Smooth muscle cell (in vitro differentiated cells): ENCODE data around the gene RNF166. TPM values are rescaled to one million over a fixed set of nuclear protein-coding genes. Genes with fewer than 3 reads are reported as not detected.

ENCODE experiments used
- DNase-seq: peaks from one replicate; lab custom pipeline; 2025; ENCODE audit not compliant: unreplicated experiment; lab: John Stamatoyannopoulos, UW
- H2AFZ ChIP-seq: fragments of 200-600 bp; sonication (generic); 2 replicates; pipeline ENCODE4 v1.6.0; 2016; ENCODE audit warnings: antibody characterized with exemption, low read depth, mild to moderate bottlenecking
- H3F3A ChIP-seq: fragments of 200-600 bp; sonication (generic); 2 replicates; pipeline ENCODE4 v1.6.0; 2017; ENCODE audit warnings: antibody characterized with exemption, low read depth
- H3K27ac ChIP-seq: fragments of 200-600 bp; sonication (generic); 2 replicates; pipeline ENCODE4 v1.5.1; 2016; ENCODE audit warnings: low read depth, mild to moderate bottlenecking
- H3K27me3 ChIP-seq: fragments of 200-600 bp; sonication (generic); 2 replicates; pipeline ENCODE4 v1.6.1; 2016; ENCODE audit warnings: low read depth, mild to moderate bottlenecking
- H3K36me3 ChIP-seq: fragments of 200-600 bp; sonication (generic); 2 replicates; pipeline ENCODE4 v1.5.1; 2016; ENCODE audit warnings: low read depth
- H3K4me1 ChIP-seq: fragments of 200-600 bp; sonication (generic); 2 replicates; pipeline ENCODE4 v1.5.1; 2016; ENCODE audit warnings: low read depth
- H3K4me2 ChIP-seq: fragments of 200-600 bp; sonication (generic); 2 replicates; pipeline ENCODE4 v1.6.0; 2016; ENCODE audit warnings: mild to moderate bottlenecking
- H3K4me3 ChIP-seq: fragments of 200-600 bp; sonication (generic); 2 replicates; pipeline ENCODE4 v1.5.1; 2016; ENCODE audit warnings: mild to moderate bottlenecking
- H3K79me2 ChIP-seq: fragments of 200-600 bp; sonication (generic); 2 replicates; pipeline ENCODE4 v1.6.0; 2016; ENCODE audit warnings: low read depth, mild to moderate bottlenecking
- H3K9ac ChIP-seq: fragments of 200-600 bp; sonication (generic); 2 replicates; pipeline ENCODE4 v1.6.0; 2016; ENCODE audit warnings: low read depth
- H3K9me3 ChIP-seq: fragments of 200-600 bp; sonication (generic); replicated peaks from 2 replicates; pipeline ENCODE4 v1.5.1; 2016; ENCODE audit warnings: low read depth
- H4K20me1 ChIP-seq: fragments of 200-600 bp; sonication (generic); 2 replicates; pipeline ENCODE4 v1.6.0; 2016; ENCODE audit warnings: low read depth
- WGBS: methylation state at CpG from one replicate; pipeline ENCODE4 v1.1.7; 2016; ENCODE audit warnings: low lambda C conversion rate; 5-methylcytosine and 5-hydroxymethylcytosine counted together
- polyA plus RNA-seq: library from polyadenylated mRNA; unstranded; fragments of >200 nt; fragmentation: Nextera tagmentation; extraction: Ambion mirVana; gene quantifications from 2 replicates; pipeline ENCODE4 v1.2.1, GENCODE V29; 2016
- total RNA-seq: library from RNA; depleted of rRNA; stranded (reverse); fragments of >200 nt; gene quantifications from 2 replicates; pipeline ENCODE4 v1.2.3, GENCODE V29; 2014
- TF ChIP-seq, protein P1 (sequence below): fragments of 200-600 bp; sonication (generic); IDR thresholded peaks from 2 replicates; pipeline ENCODE4 v1.5.1; 2017; ENCODE audit warnings: borderline replicate concordance, mild to moderate bottlenecking, antibody characterized with exemption; ENCODE audit not compliant: insufficient read depth, poor library complexity, severe bottlenecking

RNF166 gene
- total and polyA plus RNA-seq, 2 experiments from 2014 or later = 10.1 to 17.3 TPM

- Histone ChIP-seq H4K20me1 (peaks cover 49% of the 10 kb centered on the region), H2AFZ (peak overlapping the region; percentile 90), H3K36me3 (no peaks in the 10 kb centered on the region), H3K4me2 (peak overlapping the region; percentile 100), H3K9me3 (no peaks in the 10 kb centered on the region), H3K9ac (peak overlapping the region; percentile 95), H3K79me2 (peaks cover 55% of the 10 kb centered on the region), H3F3A (no peaks in the 10 kb centered on the region), H3K27ac (peak overlapping the region; percentile 85), H3K27me3 (no peaks in the 10 kb centered on the region), H3K4me3 (peak overlapping the region; percentile 85), H3K4me1 (peaks cover 5% of the 10 kb centered on the region)
- no peak for DNase-seq
- 1% methylated on average over 42 of the region's 49 CpGs for WGBS
- TF ChIP-seq, protein P1, sequence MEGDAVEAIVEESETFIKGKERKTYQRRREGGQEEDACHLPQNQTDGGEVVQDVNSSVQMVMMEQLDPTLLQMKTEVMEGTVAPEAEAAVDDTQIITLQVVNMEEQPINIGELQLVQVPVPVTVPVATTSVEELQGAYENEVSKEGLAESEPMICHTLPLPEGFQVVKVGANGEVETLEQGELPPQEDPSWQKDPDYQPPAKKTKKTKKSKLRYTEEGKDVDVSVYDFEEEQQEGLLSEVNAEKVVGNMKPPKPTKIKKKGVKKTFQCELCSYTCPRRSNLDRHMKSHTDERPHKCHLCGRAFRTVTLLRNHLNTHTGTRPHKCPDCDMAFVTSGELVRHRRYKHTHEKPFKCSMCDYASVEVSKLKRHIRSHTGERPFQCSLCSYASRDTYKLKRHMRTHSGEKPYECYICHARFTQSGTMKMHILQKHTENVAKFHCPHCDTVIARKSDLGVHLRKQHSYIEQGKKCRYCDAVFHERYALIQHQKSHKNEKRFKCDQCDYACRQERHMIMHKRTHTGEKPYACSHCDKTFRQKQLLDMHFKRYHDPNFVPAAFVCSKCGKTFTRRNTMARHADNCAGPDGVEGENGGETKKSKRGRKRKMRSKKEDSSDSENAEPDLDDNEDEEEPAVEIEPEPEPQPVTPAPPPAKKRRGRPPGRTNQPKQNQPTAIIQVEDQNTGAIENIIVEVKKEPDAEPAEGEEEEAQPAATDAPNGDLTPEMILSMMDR = no peak
These were observed 43.9 kb downstream of the RNF166 start for GRCh38 chr16:88662222-88662842.

DNA sequence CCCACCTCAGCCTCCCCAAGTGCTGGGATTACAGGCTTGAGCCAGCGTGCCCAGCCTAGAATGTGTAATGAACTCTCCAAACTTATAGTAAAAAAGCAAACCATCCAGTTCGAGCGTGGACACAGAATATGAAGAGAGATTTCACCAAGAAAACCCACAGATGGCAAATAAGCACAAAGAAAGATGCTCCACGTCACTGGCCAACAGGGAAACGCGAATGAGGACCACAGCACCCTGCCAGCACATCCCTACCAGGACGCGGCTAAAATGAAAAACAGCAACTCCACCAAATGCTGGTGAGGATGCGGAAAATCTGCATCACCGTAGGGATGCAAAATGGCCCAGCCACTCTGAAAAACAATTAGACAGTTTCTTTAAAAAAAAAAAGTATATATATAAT is 44.7 kb downstream of the RNF166 start:
- Histone ChIP-seq H3K9me3 (no peaks in the 10 kb centered on the region), H3K27ac (no peak overlapping the region), H3K79me2 (peaks cover 55% of the 10 kb centered on the region), H3K36me3 (no peaks in the 10 kb centered on the region), H2AFZ (no peak overlapping the region), H3K9ac (no peak overlapping the region), H3K4me3 (peak overlapping the region; percentile 85), H3K27me3 (no peaks in the 10 kb centered on the region), H3K4me2 (peak overlapping the region; percentile 100), H3F3A (no peaks in the 10 kb centered on the region), H3K4me1 (peaks cover 5% of the 10 kb centered on the region), H4K20me1 (peaks cover 58% of the 10 kb centered on the region)
- no peak for DNase-seq
- WGBS = 67% methylated on average over 10 of the region's 10 CpGs
- TF ChIP-seq, protein P1 = no peak

DNA sequence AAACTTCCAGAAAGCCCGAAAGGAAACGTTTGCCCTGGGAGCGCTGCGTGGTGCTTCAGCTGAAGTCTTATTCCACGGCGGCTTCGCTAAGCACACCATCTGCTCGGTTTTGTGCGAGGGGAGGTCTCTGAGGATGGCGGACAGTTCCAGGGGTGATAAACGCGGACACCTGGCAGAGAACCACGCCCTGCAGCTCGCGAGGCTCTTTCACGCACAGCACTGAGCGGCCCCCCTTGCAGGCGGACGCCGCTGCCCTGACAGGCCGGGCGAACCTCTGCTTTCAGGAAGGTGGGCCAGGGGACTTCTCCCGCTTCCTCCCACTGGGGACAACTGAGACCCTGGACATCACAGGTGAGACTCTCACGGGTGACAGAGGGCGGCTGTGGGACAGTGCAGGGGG is 47.0 kb downstream of the RNF166 start:
- Histone ChIP-seq H3K36me3 (no peaks in the 10 kb centered on the region), H3K4me2 (no peak overlapping the region), H4K20me1 (peaks cover 65% of the 10 kb centered on the region), H3K4me1 (peaks cover 5% of the 10 kb centered on the region), H3K9ac (no peak overlapping the region), H3K79me2 (peaks cover 50% of the 10 kb centered on the region), H3K27me3 (no peaks in the 10 kb centered on the region), H3F3A (no peaks in the 10 kb centered on the region), H3K27ac (no peak overlapping the region), H3K4me3 (no peak overlapping the region), H2AFZ (no peak overlapping the region), H3K9me3 (no peaks in the 10 kb centered on the region)
- TF ChIP-seq, protein P1 = no peak
- 97% methylated on average over 25 of the region's 25 CpGs for WGBS
- DNase-seq = no peak

- H3K79me2 ChIP-seq = peaks cover 48% of the 10 kb centered on the region
- TF ChIP-seq, protein P1 = no peak
- peaks cover 5% of the 10 kb centered on the region for H3K4me1 ChIP-seq
- H3K36me3 ChIP-seq = no peaks in the 10 kb centered on the region
- H3K4me3 ChIP-seq = no peak overlapping the region
- WGBS = 96% methylated on average over 12 of the region's 15 CpGs
- no peak for DNase-seq
- no peaks in the 10 kb centered on the region for H3K9me3 ChIP-seq
- H4K20me1 ChIP-seq = peaks cover 65% of the 10 kb centered on the region
- no peaks in the 10 kb centered on the region for H3K27me3 ChIP-seq
- H3F3A ChIP-seq = no peaks in the 10 kb centered on the region
- H3K27ac ChIP-seq = no peak overlapping the region
- no peak overlapping the region for H3K9ac ChIP-seq
- H3K4me2 ChIP-seq = no peak overlapping the region
- H2AFZ ChIP-seq = no peak overlapping the region
These were observed 47.5 kb downstream of the RNF166 start for GRCh38 chr16:88658714-88659113.
